HG02623 (cell line): ENCODE measurements around the gene TF.
"Not testable (repeated sequence)": the region's sequence is repeated elsewhere in the genome, so short reads cannot be mapped to it uniquely, and the experiment has no call there.

Source experiments
- ATAC-seq: cut with Tn5 transposase; IDR thresholded peaks from one replicate; pipeline ENCODE4 v1.9.1; 2021; ENCODE audit warnings: moderate library complexity; ENCODE audit not compliant: unreplicated experiment

TF gene

GRCh38 chr3:133763797-133764683, 17.8 kb downstream of the TF start:
- no peak for ATAC-seq

- no peak for ATAC-seq
These were observed 19.1 kb downstream of the TF start for GRCh38 chr3:133765256-133765655.

GRCh38 chr3:133767607-133768006, 21.4 kb downstream of the TF start:
- no peak for ATAC-seq

- ATAC-seq: no peak
These were observed 23.3 kb downstream of the TF start for GRCh38 chr3:133769536-133769935.

- ATAC-seq: no peak
These were observed 27.5 kb downstream of the TF start for GRCh38 chr3:133773732-133774131.

GRCh38 chr3:133775309-133775708, 29.1 kb downstream of the TF start:
- no peak for ATAC-seq

GRCh38 chr3:133775835-133776234, 29.6 kb downstream of the TF start:
- ATAC-seq: no peak

- no peak for ATAC-seq
These were observed 30.7 kb downstream of the TF start for GRCh38 chr3:133776794-133777438.

- ATAC-seq: no peak
These were observed 31.8 kb downstream of the TF start for GRCh38 chr3:133777807-133778568.

- no peak for ATAC-seq
These were observed 33.5 kb downstream of the TF start for GRCh38 chr3:133779626-133780203.

- ATAC-seq: not testable (repeated sequence)
These were observed 34.6 kb downstream of the TF start for GRCh38 chr3:133780756-133781155.

- ATAC-seq: no peak
These were observed 35.4 kb downstream of the TF start for GRCh38 chr3:133781570-133781969.

- ATAC-seq: no peak
These were observed 36.3 kb downstream of the TF start for GRCh38 chr3:133782454-133782853.

GRCh38 chr3:133783762-133784161, 37.6 kb downstream of the TF start:
- ATAC-seq: no peak

- no peak for ATAC-seq
These were observed 41.8 kb downstream of the TF start for GRCh38 chr3:133788024-133788423.

- ATAC-seq: no peak
These were observed 46.1 kb downstream of the TF start for GRCh38 chr3:133792171-133792763.

- no peak for ATAC-seq
These were observed 51.4 kb downstream of the TF start for GRCh38 chr3:133797396-133798105.

- no peak for ATAC-seq
These were observed 53.8 kb downstream of the TF start for GRCh38 chr3:133799794-133800585.

- no peak for ATAC-seq
These were observed 57.3 kb downstream of the TF start for GRCh38 chr3:133803469-133803868.
